Smooth muscle cell (in vitro differentiated cells): ENCODE measurements around the gene KLK8. TPM values are rescaled to one million over a fixed set of nuclear protein-coding genes. Genes with fewer than 3 reads are reported as not detected.

ENCODE experiments used
- DNase-seq: peaks from one replicate; lab custom pipeline; 2025; ENCODE audit not compliant: unreplicated experiment; lab: John Stamatoyannopoulos, UW
- H2AFZ ChIP-seq: fragments of 200-600 bp; sonication (generic); 2 replicates; pipeline ENCODE4 v1.6.0; 2016; ENCODE audit warnings: antibody characterized with exemption, low read depth, mild to moderate bottlenecking
- H3F3A ChIP-seq: fragments of 200-600 bp; sonication (generic); 2 replicates; pipeline ENCODE4 v1.6.0; 2017; ENCODE audit warnings: antibody characterized with exemption, low read depth
- H3K27ac ChIP-seq: fragments of 200-600 bp; sonication (generic); 2 replicates; pipeline ENCODE4 v1.5.1; 2016; ENCODE audit warnings: low read depth, mild to moderate bottlenecking
- H3K27me3 ChIP-seq: fragments of 200-600 bp; sonication (generic); 2 replicates; pipeline ENCODE4 v1.6.1; 2016; ENCODE audit warnings: low read depth, mild to moderate bottlenecking
- H3K36me3 ChIP-seq: fragments of 200-600 bp; sonication (generic); 2 replicates; pipeline ENCODE4 v1.5.1; 2016; ENCODE audit warnings: low read depth
- H3K4me1 ChIP-seq: fragments of 200-600 bp; sonication (generic); 2 replicates; pipeline ENCODE4 v1.5.1; 2016; ENCODE audit warnings: low read depth
- H3K4me2 ChIP-seq: fragments of 200-600 bp; sonication (generic); 2 replicates; pipeline ENCODE4 v1.6.0; 2016; ENCODE audit warnings: mild to moderate bottlenecking
- H3K4me3 ChIP-seq: fragments of 200-600 bp; sonication (generic); 2 replicates; pipeline ENCODE4 v1.5.1; 2016; ENCODE audit warnings: mild to moderate bottlenecking
- H3K79me2 ChIP-seq: fragments of 200-600 bp; sonication (generic); 2 replicates; pipeline ENCODE4 v1.6.0; 2016; ENCODE audit warnings: low read depth, mild to moderate bottlenecking
- H3K9ac ChIP-seq: fragments of 200-600 bp; sonication (generic); 2 replicates; pipeline ENCODE4 v1.6.0; 2016; ENCODE audit warnings: low read depth
- H3K9me3 ChIP-seq: fragments of 200-600 bp; sonication (generic); replicated peaks from 2 replicates; pipeline ENCODE4 v1.5.1; 2016; ENCODE audit warnings: low read depth
- H4K20me1 ChIP-seq: fragments of 200-600 bp; sonication (generic); 2 replicates; pipeline ENCODE4 v1.6.0; 2016; ENCODE audit warnings: low read depth
- WGBS: methylation state at CpG from one replicate; pipeline ENCODE4 v1.1.7; 2016; ENCODE audit warnings: low lambda C conversion rate; 5-methylcytosine and 5-hydroxymethylcytosine counted together
- polyA plus RNA-seq: library from polyadenylated mRNA; unstranded; fragments of >200 nt; fragmentation: Nextera tagmentation; extraction: Ambion mirVana; gene quantifications from 2 replicates; pipeline ENCODE4 v1.2.1, GENCODE V29; 2016
- total RNA-seq: library from RNA; depleted of rRNA; stranded (reverse); fragments of >200 nt; gene quantifications from 2 replicates; pipeline ENCODE4 v1.2.3, GENCODE V29; 2014
- TF ChIP-seq, protein P1 (sequence below): fragments of 200-600 bp; sonication (generic); IDR thresholded peaks from 2 replicates; pipeline ENCODE4 v1.5.1; 2017; ENCODE audit warnings: borderline replicate concordance, mild to moderate bottlenecking, antibody characterized with exemption; ENCODE audit not compliant: insufficient read depth, poor library complexity, severe bottlenecking

The KLK8 gene
- total and polyA plus RNA-seq, 2 experiments from 2014 or later, result 11.6 TPM; not detected in 1

DNA sequence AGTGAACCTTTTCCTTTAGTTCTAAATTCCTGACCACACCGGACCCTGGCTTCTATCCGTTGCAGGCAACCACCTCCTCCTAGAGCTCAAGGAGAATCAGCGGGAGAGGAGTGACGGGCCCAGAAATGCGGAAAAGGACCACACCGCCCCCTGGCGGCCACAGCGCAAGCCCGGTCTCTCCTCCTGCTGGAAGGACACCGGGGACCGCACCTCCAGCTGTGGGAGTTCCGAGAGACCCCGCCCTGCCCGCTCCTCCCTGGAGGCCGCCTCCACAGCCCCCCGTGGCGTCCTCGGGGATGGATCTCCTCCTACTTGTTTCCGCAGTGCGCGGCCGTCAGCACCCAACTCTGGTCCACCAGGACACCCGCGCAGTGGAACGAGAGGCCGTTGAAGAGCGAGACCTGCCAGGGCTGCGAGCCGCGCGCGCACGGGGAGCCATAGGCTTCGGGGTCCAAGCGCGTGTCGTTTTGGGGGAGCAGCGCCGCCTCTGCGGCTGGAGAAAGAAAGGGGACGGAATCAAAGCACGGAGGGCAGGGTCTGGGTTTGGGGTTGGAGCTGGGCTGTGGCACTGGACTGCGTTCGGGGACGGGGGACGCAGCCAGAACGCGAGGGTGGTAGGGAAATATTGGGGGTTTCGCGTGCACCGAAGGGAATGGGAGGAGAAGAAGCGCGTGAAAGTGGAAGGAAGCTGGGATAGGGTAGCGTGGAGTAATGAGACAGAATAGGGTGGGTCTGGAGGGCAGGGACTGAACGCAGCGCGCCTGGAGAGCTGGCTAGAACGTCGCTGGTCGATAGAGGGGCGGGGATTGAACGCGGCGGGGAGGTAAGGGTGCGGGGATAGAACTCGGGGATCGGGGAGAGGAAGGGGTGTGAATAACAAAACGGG lies 15.6 kb upstream of the KLK8 start:
- no peaks in the 10 kb centered on the region for H3K36me3 ChIP-seq
- peak overlapping the region; percentile 54 for H2AFZ ChIP-seq
- H3K4me3 ChIP-seq, result peak overlapping the region; percentile 46
- no peaks in the 10 kb centered on the region for H3K79me2 ChIP-seq
- peak overlapping the region; percentile 83 for H3K4me2 ChIP-seq
- H4K20me1 ChIP-seq, result no peaks in the 10 kb centered on the region
- no peak overlapping the region for H3K27ac ChIP-seq
- H3F3A ChIP-seq, result no peaks in the 10 kb centered on the region
- H3K4me1 ChIP-seq, result peaks cover 14% of the 10 kb centered on the region
- DNase-seq, result no peak
- peaks cover 60% of the 10 kb centered on the region for H3K27me3 ChIP-seq
- TF ChIP-seq, protein P1, sequence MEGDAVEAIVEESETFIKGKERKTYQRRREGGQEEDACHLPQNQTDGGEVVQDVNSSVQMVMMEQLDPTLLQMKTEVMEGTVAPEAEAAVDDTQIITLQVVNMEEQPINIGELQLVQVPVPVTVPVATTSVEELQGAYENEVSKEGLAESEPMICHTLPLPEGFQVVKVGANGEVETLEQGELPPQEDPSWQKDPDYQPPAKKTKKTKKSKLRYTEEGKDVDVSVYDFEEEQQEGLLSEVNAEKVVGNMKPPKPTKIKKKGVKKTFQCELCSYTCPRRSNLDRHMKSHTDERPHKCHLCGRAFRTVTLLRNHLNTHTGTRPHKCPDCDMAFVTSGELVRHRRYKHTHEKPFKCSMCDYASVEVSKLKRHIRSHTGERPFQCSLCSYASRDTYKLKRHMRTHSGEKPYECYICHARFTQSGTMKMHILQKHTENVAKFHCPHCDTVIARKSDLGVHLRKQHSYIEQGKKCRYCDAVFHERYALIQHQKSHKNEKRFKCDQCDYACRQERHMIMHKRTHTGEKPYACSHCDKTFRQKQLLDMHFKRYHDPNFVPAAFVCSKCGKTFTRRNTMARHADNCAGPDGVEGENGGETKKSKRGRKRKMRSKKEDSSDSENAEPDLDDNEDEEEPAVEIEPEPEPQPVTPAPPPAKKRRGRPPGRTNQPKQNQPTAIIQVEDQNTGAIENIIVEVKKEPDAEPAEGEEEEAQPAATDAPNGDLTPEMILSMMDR, result peak; percentile 52
- no peaks in the 10 kb centered on the region for H3K9me3 ChIP-seq
- H3K9ac ChIP-seq, result no peak overlapping the region
- WGBS, result 4% methylated on average over 62 of the region's 68 CpGs

DNA sequence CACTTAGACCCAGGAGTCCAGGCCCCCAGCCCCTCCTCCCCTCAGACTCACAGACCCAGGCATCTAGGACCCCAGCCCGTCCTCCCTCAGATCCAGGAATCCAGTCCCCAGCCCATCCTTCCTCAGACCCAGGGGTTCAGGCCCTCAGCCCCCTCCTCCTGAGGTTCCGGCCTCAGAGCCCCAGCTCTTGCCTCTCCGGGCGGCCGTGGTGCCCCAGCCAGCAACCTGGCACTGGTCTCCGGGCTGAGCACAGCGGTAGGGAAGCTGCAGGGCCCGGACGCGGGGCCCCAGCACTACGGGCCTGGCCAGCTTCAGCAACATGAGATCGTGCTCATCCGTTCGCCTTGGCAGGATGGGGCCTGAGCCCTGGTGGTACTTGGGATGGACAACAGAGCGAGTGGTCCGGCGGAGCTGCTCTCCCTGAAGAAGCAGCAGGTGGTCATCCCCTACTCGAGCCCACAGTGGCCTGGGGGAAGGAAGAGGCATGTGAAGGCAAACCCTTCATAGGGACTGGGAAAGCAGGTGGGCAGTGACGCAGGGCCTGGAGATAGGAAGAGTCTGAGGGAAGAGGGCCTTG lies 14.4 kb upstream of the KLK8 start:
- 90% methylated on average over 19 of the region's 19 CpGs for WGBS
- no peak for DNase-seq
- H3K36me3 ChIP-seq, result no peaks in the 10 kb centered on the region
- no peaks in the 10 kb centered on the region for H3K9me3 ChIP-seq
- H3K9ac ChIP-seq, result no peak overlapping the region
- no peaks in the 10 kb centered on the region for H3K79me2 ChIP-seq
- H3K4me2 ChIP-seq, result no peak overlapping the region
- H3K4me3 ChIP-seq, result no peak overlapping the region
- no peak overlapping the region for H3K27ac ChIP-seq
- no peak overlapping the region for H2AFZ ChIP-seq
- H4K20me1 ChIP-seq, result no peaks in the 10 kb centered on the region
- peaks cover 60% of the 10 kb centered on the region for H3K27me3 ChIP-seq
- TF ChIP-seq, protein P1, result no peak
- H3F3A ChIP-seq, result no peaks in the 10 kb centered on the region
- peaks cover 11% of the 10 kb centered on the region for H3K4me1 ChIP-seq

GRCh38 chr19:51014242-51014641 lies 12.8 kb upstream of the KLK8 start:
- no peak overlapping the region for H3K4me2 ChIP-seq
- H3K9ac ChIP-seq, result no peak overlapping the region
- H4K20me1 ChIP-seq, result no peaks in the 10 kb centered on the region
- H3K36me3 ChIP-seq, result no peaks in the 10 kb centered on the region
- H2AFZ ChIP-seq, result no peak overlapping the region
- H3K9me3 ChIP-seq, result no peaks in the 10 kb centered on the region
- DNase-seq, result no peak
- no peaks in the 10 kb centered on the region for H3F3A ChIP-seq
- no peak overlapping the region for H3K4me3 ChIP-seq
- 83% methylated on average over 6 of the region's 6 CpGs for WGBS
- H3K27ac ChIP-seq, result no peak overlapping the region
- no peaks in the 10 kb centered on the region for H3K79me2 ChIP-seq
- peaks cover 10% of the 10 kb centered on the region for H3K4me1 ChIP-seq
- TF ChIP-seq, protein P1, result no peak
- H3K27me3 ChIP-seq, result peaks cover 54% of the 10 kb centered on the region
